Gastroesophageal sphincter (tissue), 4 donors: Measurements from ENCODE around the gene ZP1. TPM values are rescaled to one million over a fixed set of nuclear protein-coding genes. Genes with fewer than 3 reads are reported as not detected.
A peak's percentile ranks its signal among the peaks of the same experiment; 100 is the strongest.

Experiments used
- ATAC-seq: fragments of 150-250 bp; one replicate; pipeline ENCODE4 v1.9.1; 2016; ENCODE audit warnings: mild to moderate bottlenecking, moderate library complexity
- H3K27ac ChIP-seq, 4 donors: fragments of 200-600 bp; sonication (generic) in 3 of 4; 1 replicate in 3 of 4; 2 replicates in 1 of 4; pipeline ENCODE4 v1.5.1; 2016 to 2019
- H3K27me3 ChIP-seq: fragments of 200-600 bp; sonication (generic); one replicate; pipeline ENCODE4 v1.5.1; 2019
- H3K36me3 ChIP-seq, 2 donors: fragments of 200-600 bp; sonication (generic); one replicate each; pipeline ENCODE4 v1.5.1; 2019; ENCODE audit warnings: control low read depth in 1 of 2
- H3K4me1 ChIP-seq, 3 donors: fragments of 200-600 bp; sonication (generic); 1 replicate in 2 of 3; 2 replicates in 1 of 3; pipeline ENCODE4 v1.5.1; 2016 to 2019; ENCODE audit warnings: control low read depth in 2 of 3
- H3K4me3 ChIP-seq, 2 donors: fragments of 200-600 bp; sonication (generic); one replicate each; pipeline ENCODE4 v1.5.1; 2019; ENCODE audit warnings: mild to moderate bottlenecking in 1 of 2, moderate library complexity in 1 of 2
- H3K9me3 ChIP-seq, 3 donors: fragments of 200-600 bp; sonication (generic); one replicate each; pipeline ENCODE4 v1.5.1; 2017 to 2019; ENCODE audit warnings: control low read depth in 2 of 3
- CTCF ChIP-seq, 4 experiments: fragments of 200-600 bp in 2 of 4; fragments of 450-650 bp in 2 of 4; sonication (generic) in 1 of 4; IDR thresholded peaks; one replicate each; pipeline ENCODE4 v1.5.1; 2017 to 2019; ENCODE audit warnings: antibody characterized with exemption in 4 of 4, mild to moderate bottlenecking in 2 of 4, moderate library complexity in 2 of 4
- EP300 ChIP-seq: sonication (generic); formaldehyde crosslinking; IDR thresholded peaks from one replicate; pipeline ENCODE4 v1.6.1; 2017; ENCODE audit warnings: antibody characterized with exemption, mild to moderate bottlenecking
- POLR2A ChIP-seq, 2 donors: fragments of 450-650 bp; IDR thresholded peaks; one replicate each; pipeline ENCODE4 v1.6.1; 2017; ENCODE audit warnings: antibody characterized with exemption in 2 of 2, mild to moderate bottlenecking in 2 of 2, moderate library complexity in 1 of 2
- POLR2AphosphoS5 ChIP-seq: sonication (generic); formaldehyde crosslinking; IDR thresholded peaks from one replicate; pipeline ENCODE4 v1.6.1; 2017; ENCODE audit warnings: antibody characterized with exemption
- WGBS, 2 donors: methylation state at CpG; one replicate each; pipeline ENCODE4 v1.1.5; 2018; ENCODE audit warnings: low coverage in 1 of 2; 5-methylcytosine and 5-hydroxymethylcytosine counted together
- total RNA-seq, 4 donors: library from RNA; depleted of rRNA; stranded (reverse); fragments of >200 nt; gene quantifications; one replicate each; pipeline ENCODE4 v1.1.0, GENCODE V29; 2016

Gene ZP1
- total RNA-seq, 4 donors from 2014 or later = not detected

DNA sequence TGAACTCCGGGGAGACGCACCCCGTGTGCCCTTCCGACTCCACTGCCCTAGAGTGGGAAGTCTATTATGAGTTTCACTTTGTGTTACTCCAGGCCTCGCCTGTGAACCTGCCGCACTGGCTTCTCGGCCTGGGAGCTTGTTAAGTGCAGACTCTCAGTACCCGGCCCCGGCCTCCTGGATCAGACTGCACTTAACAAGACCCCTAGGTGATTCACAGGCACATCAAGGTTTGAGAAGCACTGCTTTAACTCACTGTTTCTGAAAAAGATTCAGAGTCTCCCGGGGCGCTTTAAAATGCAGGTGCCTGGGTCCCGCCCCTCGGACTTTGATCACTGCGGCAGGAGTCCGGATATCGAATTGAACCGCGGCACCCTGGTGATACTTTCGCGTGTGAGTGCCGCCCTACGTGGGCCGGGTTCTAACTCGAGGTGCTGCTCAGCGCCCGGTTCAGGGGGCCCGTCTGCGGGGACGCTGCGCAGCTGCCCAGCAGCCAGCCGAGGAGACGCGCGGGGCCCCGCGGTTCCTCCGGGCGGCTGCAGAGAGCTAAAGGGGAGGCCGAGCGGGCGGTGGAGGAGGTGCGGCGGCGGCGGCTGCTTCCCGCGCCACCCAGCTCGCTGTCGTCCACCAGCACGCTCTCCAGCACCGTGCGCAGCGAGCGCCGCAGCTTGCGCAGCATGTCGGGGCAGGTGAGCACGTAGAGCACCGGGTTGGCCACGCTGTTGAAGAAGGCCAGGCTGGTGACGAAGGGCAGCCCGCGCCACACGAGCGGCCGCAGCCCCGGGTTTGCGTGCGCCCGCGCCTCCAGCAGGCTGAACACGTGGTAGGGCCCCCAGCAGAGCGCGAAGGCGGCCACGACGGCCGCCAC is 15.0 kb upstream of the ZP1 start:
- no peak overlapping the region for H3K27ac ChIP-seq

GRCh38 chr11:60852982-60853950 is 14.1 kb upstream of the ZP1 start:
- WGBS, 2 donors = 96% methylated on average over 5 to 17 of the region's 68 CpGs
- Histone ChIP-seq H3K4me1 (peaks cover 0 to 7% (median 0%) of the 10 kb centered on the region in 3 donors), H3K9me3 (no peaks in the 10 kb centered on the region), H3K27ac (no peak overlapping the region), H3K4me3 (no peak overlapping the region), H3K27me3 (peaks cover 23% of the 10 kb centered on the region), H3K36me3 (peaks cover 0 to 52% of the 10 kb centered on the region in 2 donors)
- no peak for TF ChIP-seq EP300
- no peak for TF ChIP-seq POLR2A (IDR thresholded peaks at IDR 0.05)
- no peak for TF ChIP-seq POLR2AphosphoS5
- no peak for TF ChIP-seq CTCF (IDR thresholded peaks at IDR 0.05)
- no peak for ATAC-seq

More for the DNA sequence above, 15.0 kb upstream of the ZP1 start:
- TF ChIP-seq POLR2A (IDR thresholded peaks at IDR 0.05) (no peak), EP300 (no peak), CTCF (IDR thresholded peaks at IDR 0.05) (no peak), POLR2AphosphoS5 (no peak)
- peaks cover 0 to 7% (median 0%) of the 10 kb centered on the region in 3 donors for H3K4me1 ChIP-seq
- H3K27me3 ChIP-seq = peaks cover 23% of the 10 kb centered on the region
- H3K9me3 ChIP-seq = no peaks in the 10 kb centered on the region
- peaks cover 0 to 61% of the 10 kb centered on the region in 2 donors for H3K36me3 ChIP-seq
- 81 to 100% methylated on average over 1 to 8 of the region's 78 CpGs for WGBS, 2 donors
- ATAC-seq = no peak
- peak overlapping the region in 1 of 2 donors; percentile 6 for H3K4me3 ChIP-seq

DNA sequence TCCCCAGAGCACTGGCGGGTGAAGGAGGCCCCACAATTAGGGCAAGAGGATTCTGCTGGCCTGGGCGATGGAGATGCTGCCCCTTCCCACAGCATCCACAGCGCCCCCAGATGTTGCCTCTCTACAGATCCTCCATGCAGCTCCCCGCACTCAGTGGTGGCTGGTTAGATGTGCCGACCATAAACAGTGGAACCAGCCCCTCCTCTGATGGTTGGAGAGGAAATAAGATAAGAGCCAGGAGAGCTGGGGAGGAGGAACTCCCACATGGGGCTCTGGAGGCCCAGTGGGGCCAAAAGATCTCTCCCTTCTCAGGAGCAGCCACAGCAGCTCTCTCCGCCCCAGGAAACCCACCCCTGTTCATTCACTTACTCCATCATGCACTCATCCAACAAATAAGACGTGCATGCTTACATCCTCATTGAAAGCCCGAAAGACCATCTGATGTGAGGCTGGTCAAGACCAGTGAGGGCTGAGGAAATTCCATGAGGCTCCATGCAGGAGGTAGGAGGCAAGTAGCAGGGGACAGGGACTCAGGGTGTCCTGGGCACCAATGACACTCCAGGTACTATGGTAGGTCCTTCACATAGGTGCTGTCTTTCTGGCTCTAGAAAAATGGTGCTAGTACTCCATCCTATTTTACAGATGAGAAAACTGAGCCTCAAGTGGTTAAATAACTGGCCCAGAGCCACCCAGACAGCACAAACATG is 13.0 kb upstream of the ZP1 start:
- no peaks in the 10 kb centered on the region for H3K9me3 ChIP-seq
- no peak overlapping the region for H3K27ac ChIP-seq
- no peak for TF ChIP-seq EP300
- TF ChIP-seq POLR2A (IDR thresholded peaks at IDR 0.05) = no peak
- no peak for TF ChIP-seq POLR2AphosphoS5
- TF ChIP-seq CTCF (IDR thresholded peaks at IDR 0.05) = no peak
- no peak for ATAC-seq
- peaks cover 0 to 7% (median 0%) of the 10 kb centered on the region in 3 donors for H3K4me1 ChIP-seq
- H3K4me3 ChIP-seq = no peak overlapping the region
- H3K27me3 ChIP-seq = peaks cover 23% of the 10 kb centered on the region
- 76 to 100% methylated on average over 2 to 3 of the region's 8 CpGs for WGBS, 2 donors
- H3K36me3 ChIP-seq = peaks cover 0 to 42% of the 10 kb centered on the region in 2 donors

DNA sequence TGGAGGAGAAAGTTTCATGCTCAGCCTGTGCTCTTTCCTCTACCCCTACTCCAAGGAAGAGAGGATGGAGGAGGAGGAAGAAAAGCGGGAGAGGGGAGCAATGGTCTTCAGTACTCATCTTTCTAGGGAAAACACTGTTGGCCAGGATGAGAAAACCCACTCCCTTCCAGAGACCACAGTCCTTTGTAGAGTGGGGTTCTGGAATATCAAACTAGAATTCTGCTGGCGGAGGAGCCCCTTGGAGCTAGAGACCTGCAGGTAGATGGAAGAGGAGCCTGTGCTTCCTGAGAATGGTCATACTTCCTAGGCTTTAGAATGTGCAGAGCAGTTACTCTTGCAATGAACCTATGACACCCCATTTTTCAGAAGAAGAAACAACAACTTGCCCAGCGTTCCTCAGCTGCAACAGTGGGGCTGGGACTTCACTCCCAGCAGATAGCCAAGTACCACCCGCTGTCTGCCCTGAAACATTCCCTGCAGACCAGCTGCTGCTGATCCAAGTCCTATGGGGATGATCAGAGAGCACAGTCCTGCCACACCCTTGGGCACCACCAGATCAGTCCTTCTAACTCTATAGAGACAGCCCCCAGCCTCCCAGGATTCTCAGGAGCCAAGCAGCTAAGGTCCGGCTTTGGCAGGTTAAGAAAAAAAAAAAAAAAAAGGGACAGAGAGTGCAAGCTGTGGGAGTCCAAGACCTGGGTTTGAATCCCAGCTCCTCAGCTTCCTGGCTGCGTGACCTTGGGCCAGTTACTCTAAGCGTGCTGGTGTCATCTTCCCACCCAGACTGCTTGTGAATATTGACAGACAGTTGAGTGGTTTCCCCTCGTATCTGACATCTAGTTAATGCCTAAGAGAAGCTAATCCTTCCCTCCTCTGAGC is 12.3 kb upstream of the ZP1 start:
- Histone ChIP-seq H3K4me1 (peaks cover 0 to 7% (median 0%) of the 10 kb centered on the region in 3 donors), H3K9me3 (no peaks in the 10 kb centered on the region), H3K27me3 (peaks cover 23% of the 10 kb centered on the region), H3K27ac (no peak overlapping the region), H3K4me3 (no peak overlapping the region), H3K36me3 (peaks cover 0 to 34% of the 10 kb centered on the region in 2 donors)
- no peak for ATAC-seq
- TF ChIP-seq CTCF (IDR thresholded peaks at IDR 0.05) (no peak), EP300 (no peak), POLR2AphosphoS5 (no peak), POLR2A (IDR thresholded peaks at IDR 0.05) (no peak)
- WGBS, 2 donors = 46% methylated on average over 6 of the region's 8 CpGs; no CpG with 5 or more reads in 1 of the 2 donors
